GM12878 (cell line): ENCODE measurements around the gene OSBP.

Experiments
- EP300 ChIP-seq, 2 experiments: fragments of 150-350 bp in 1 of 2; IDR thresholded peaks; 2 replicates each; pipeline ENCODE4 v1.6.1; 2011 to 2012; ENCODE audit warnings: low read depth in 2 of 2, low read length in 2 of 2, borderline replicate concordance in 1 of 2, improper control_type of control experiment in 1 of 2, inconsistent platforms in 1 of 2; ENCODE audit not compliant: control insufficient read depth in 1 of 2
- EZH2 ChIP-seq: IDR thresholded peaks from 2 replicates; pipeline ENCODE4 v1.6.1; 2012; ENCODE audit warnings: low read depth, mild to moderate bottlenecking, control low read depth, inconsistent platforms, low read length, borderline replicate concordance; ENCODE audit not compliant: control insufficient read depth
- FOS ChIP-seq: IDR thresholded peaks from 3 replicates; pipeline ENCODE4 v1.6.1; 2011; ENCODE audit warnings: borderline replicate concordance; ENCODE audit not compliant: insufficient read length; ENCODE audit errors: extremely low read depth
- MYC ChIP-seq: IDR thresholded peaks from 2 replicates; pipeline ENCODE4 v1.6.1; 2011; ENCODE audit warnings: mild to moderate bottlenecking, low read length, moderate library complexity, inconsistent platforms; ENCODE audit not compliant: insufficient read depth, insufficient replicate concordance, insufficient read length, severe bottlenecking
- SIN3A ChIP-seq: IDR thresholded peaks from 2 replicates; pipeline ENCODE4 v1.6.1; 2012; ENCODE audit warnings: low read depth, low read length, improper control_type of control experiment
- TF ChIP-seq, protein P1 (sequence below), 3 experiments: IDR thresholded peaks in 2 of 3; conservative IDR thresholded peaks in 1 of 3; 2 replicates each; pipeline ENCODE4 v1.5.1; 2011; ENCODE audit warnings: low read depth in 3 of 3, low read length in 3 of 3, mild to moderate bottlenecking in 3 of 3, control low read depth in 2 of 3, moderate library complexity in 2 of 3, inconsistent platforms in 1 of 3, mixed read lengths in 1 of 3; ENCODE audit not compliant: control insufficient read depth in 2 of 3, insufficient read depth in 1 of 3; ENCODE audit errors: extremely low read depth in 1 of 3
- TF ChIP-seq, protein P2 (sequence below): IDR thresholded peaks from 2 replicates; pipeline ENCODE4 v1.6.1; 2012; ENCODE audit warnings: low read depth, low read length, improper control_type of control experiment

GRCh38 chr11:59550368-59550841, 65.2 kb downstream of the OSBP start:
- no peak for TF ChIP-seq FOS
- TF ChIP-seq, protein P1, sequence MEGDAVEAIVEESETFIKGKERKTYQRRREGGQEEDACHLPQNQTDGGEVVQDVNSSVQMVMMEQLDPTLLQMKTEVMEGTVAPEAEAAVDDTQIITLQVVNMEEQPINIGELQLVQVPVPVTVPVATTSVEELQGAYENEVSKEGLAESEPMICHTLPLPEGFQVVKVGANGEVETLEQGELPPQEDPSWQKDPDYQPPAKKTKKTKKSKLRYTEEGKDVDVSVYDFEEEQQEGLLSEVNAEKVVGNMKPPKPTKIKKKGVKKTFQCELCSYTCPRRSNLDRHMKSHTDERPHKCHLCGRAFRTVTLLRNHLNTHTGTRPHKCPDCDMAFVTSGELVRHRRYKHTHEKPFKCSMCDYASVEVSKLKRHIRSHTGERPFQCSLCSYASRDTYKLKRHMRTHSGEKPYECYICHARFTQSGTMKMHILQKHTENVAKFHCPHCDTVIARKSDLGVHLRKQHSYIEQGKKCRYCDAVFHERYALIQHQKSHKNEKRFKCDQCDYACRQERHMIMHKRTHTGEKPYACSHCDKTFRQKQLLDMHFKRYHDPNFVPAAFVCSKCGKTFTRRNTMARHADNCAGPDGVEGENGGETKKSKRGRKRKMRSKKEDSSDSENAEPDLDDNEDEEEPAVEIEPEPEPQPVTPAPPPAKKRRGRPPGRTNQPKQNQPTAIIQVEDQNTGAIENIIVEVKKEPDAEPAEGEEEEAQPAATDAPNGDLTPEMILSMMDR (IDR thresholded peaks at IDR 0.05 in 2 of 3, conservative IDR thresholded peaks at IDR 0.05 in 1 of 3; ENCODE audit: control insufficient read depth in 2 of 3, extremely low read depth in 1 of 3, insufficient read depth in 1 of 3, low read depth in 3 of 3, low read length in 3 of 3), result peak; percentile 39 to 59 (median 57)
- TF ChIP-seq MYC, result no peak
- TF ChIP-seq EZH2, result no peak
- TF ChIP-seq, protein P2, sequence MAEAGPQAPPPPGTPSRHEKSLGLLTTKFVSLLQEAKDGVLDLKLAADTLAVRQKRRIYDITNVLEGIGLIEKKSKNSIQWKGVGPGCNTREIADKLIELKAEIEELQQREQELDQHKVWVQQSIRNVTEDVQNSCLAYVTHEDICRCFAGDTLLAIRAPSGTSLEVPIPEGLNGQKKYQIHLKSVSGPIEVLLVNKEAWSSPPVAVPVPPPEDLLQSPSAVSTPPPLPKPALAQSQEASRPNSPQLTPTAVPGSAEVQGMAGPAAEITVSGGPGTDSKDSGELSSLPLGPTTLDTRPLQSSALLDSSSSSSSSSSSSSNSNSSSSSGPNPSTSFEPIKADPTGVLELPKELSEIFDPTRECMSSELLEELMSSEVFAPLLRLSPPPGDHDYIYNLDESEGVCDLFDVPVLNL, result peak; percentile 63; the same call in 1 of the 2 replicates
- TF ChIP-seq SIN3A, result no peak
- peak in 1 of 2 experiments; percentile 57; a peak in 1 of 4 replicates for TF ChIP-seq EP300 (IDR thresholded peaks at IDR 0.05; ENCODE audit: borderline replicate concordance in 1 of 2, control insufficient read depth in 1 of 2, low read depth in 2 of 2, low read length in 2 of 2)
